Fibroblast of the conjunctiva (primary cell): Measurements from ENCODE around the gene MED22.

Experiments
- DNase-seq: peaks from one replicate; pipeline ENCODE4 v3.0.0-alpha.2; 2010; ENCODE audit warnings: low read depth

MED22 gene

GRCh38 chr9:133375724-133376654, 28.1 kb upstream of the MED22 start, which contains the start of the genes STKLD1 and SURF4:
Gene STKLD1, plus strand, starts transcription at chr9:133376366. Its CDS starts 108 bp downstream, at chr9:133376474.
Gene SURF4, minus strand, starts transcription at chr9:133376060. Its CDS starts 91 bp downstream, at chr9:133375969.
- peak; percentile 91 for DNase-seq

GRCh38 chr9:133375116-133375723, 27.3 kb upstream of the MED22 start:
- DNase-seq, result no peak

DNA sequence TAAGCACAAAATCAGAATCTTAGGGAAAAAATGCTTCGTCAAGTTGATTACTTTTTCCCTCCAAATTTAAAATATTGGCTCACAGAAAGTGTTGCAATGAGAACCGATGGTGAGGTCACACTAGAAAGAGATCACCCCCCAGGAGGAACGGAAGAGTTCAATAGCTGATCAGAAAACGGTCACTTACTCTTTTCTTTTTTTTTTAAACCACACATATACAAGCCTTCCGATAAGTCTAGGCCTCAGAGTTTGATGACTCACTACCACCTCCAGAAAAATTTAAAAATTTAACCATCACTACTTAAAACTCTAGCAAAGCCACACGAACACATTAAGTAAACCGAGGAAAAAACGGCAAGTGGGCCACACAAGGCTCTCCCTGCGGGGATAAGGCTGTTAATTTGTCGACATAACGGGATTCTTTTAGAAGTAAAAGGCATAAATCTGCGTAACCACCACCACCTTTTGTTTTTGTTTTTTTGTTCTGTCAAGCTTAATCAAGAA, 26.7 kb upstream of the MED22 start:
- DNase-seq, result no peak

- DNase-seq, result no peak
Observed at GRCh38 chr9:133372144-133372543, 24.2 kb upstream of the MED22 start.

DNA sequence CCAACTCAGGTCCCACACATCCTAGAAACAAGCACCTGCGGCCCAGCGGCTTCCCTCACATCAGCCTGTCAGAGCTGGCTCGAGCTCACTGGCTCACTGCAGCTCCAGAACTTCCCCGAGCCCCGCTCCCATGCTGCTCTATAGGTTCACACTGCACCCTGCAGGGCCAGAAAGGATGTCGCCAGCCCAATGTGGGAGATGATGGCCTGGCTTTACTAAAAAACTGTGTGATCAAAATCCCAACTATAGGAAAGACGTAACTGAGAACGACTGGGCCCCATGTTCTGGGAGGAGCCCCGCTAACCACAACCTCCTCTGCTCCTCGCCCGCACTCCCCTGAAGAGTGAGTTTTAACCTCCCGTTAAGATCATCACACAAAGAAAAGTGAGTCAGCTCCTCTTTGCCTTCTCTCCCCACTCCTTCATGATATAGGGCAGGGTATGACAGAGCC, 23.4 kb upstream of the MED22 start:
- DNase-seq, result no peak

- DNase-seq, result no peak
Observed at GRCh38 chr9:133370685-133371084, 22.8 kb upstream of the MED22 start.

- DNase-seq, result no peak
Observed at GRCh38 chr9:133369933-133370332, 22.0 kb upstream of the MED22 start.

DNA sequence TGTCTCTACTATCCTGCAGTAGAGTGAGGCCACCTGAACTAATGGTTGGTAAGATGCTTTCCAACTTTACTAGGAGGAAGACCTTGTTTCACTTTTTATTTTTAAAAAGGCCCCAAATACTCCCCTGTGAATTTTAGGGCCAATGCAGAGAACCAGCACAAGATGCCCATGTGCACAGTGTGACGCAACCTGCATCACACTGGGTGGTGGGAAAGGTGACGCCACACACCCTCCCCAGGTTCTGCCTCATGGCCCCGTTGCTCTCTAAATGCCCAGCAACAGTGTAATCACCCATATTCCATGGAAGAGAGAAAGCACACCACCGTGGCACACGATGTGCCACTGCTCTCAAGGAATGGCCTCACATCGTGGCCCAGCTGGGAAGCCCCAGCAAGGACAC, 21.5 kb upstream of the MED22 start:
- no peak for DNase-seq

DNA sequence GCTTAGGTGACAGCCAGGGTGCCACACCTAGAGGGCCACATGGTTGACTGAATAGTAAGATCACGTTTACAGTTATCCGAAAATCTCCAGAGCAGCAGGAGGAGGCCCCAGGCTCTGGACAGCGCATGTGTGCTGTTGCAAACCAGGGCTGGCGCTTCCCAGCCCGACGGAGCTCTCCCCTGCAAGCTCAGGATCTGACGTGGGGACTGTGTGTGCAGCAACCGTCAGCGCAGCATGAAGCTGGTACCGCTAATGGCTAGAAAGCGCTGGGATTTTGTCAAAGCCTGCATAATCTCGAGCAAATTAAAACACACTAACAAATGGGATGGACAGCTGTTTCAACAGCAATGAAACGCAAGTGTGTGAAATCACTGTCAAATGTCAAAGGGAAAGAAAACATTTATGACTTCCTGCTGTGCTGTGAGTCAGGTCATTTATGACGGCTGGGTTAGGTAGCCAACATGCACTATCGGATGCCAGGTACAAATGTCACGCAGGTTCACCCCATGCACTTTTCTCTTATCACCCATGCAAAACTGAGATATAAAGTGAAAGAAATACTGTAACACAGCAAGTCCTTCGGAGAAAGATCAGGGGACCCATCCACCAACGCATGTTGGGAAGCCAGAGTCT, 20.4 kb upstream of the MED22 start:
- DNase-seq, result no peak

- no peak for DNase-seq
Observed at GRCh38 chr9:133367778-133368177, 19.8 kb upstream of the MED22 start.

GRCh38 chr9:133367221-133367620, 19.3 kb upstream of the MED22 start:
- DNase-seq, result no peak

DNA sequence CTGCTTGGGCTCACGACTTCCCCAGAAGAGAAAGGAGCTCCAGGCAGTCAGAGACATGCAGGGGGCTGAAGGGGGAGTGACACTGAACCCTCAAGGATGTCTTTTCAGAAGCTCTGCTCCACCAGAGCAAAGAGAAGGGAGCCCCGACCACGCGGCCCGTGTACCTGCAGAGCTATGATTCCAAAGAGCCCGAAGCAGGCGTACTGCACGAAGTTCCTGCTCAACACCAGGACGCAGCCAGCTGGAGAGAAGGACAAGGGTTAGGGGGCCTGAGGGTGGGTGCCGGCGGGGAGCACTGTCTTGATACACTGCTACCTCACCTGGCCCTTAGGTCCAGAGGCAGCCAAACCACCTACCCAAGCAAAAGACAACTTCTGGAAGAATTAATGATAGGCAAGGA, 18.5 kb upstream of the MED22 start:
- no peak for DNase-seq

DNA sequence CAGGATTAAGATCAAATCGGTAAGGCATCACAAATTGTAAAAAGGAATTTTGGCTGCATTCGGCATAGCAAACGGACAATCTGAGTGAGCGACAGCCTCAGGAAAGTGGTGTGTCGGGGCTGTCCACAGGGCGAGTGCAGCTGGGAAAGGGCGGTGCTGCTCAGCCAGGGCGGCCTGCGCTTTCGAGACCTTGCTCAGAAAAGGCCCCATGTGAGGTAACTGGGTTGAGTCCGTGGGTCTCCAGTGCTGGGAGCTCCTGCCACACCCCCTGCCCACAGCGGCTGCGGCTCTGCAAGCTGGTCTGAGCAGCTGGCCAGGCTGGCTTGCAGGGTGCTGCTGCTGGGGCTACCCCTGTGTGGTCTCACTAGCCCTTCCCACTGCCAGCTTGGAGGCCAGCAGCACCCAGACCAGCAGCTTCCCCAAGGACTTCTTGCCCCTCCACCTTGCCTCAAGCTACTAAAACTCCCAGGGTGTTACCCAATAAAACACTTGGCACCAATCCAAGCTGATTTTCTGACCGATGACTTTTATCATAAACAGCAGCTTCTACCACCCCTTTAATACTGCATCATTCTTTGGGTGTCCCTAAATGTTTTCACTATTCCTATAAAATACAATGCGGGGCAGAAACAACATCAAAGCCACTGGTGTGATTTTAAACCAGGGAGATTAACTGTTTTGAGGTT, 14.6 kb upstream of the MED22 start:
- no peak for DNase-seq

GRCh38 chr9:133361507-133362092, 13.7 kb upstream of the MED22 start:
- DNase-seq, result no peak

- no peak for DNase-seq
Observed at GRCh38 chr9:133360400-133361393, 12.8 kb upstream of the MED22 start.

- no peak for DNase-seq
Observed at GRCh38 chr9:133359399-133360175, 11.7 kb upstream of the MED22 start.

- DNase-seq, result no peak
Observed at GRCh38 chr9:133357656-133358055, 9.7 kb upstream of the MED22 start.

- no peak for DNase-seq
Observed at GRCh38 chr9:133356391-133357091, 8.6 kb upstream of the MED22 start, which contains the start of the genes SURF1 and SURF2. Gene SURF1, minus strand, starts transcription at chr9:133356487. Its CDS starts 34 bp downstream, at chr9:133356453. Gene SURF2, plus strand, starts transcription at chr9:133356550. Its CDS starts 43 bp downstream, at chr9:133356593.
